HepG2 (cell line): ENCODE results near the gene SFPQ. TPM values are rescaled to one million over a fixed set of nuclear protein-coding genes. Genes with fewer than 3 reads are reported as not detected.
A peak's percentile ranks its signal among the peaks of the same experiment; 100 is the strongest.

ENCODE experiments used
- ATAC-seq: fragments of 200-7000 bp; cut with Tn5 transposase; 3 replicates; pipeline ENCODE4 v1.9.1; 2020; ENCODE audit warnings: mild to moderate bottlenecking, moderate library complexity
- BruUV-seq: library from RNA; stranded (reverse); fragments of 400-500 nt; replicated peaks from 2 replicates; lab custom pipeline; 2021; lab: Mats Ljungman, UMichigan
- CTCF ChIA-PET: fragments of 300-600 bp; formaldehyde crosslinking; extraction: SDS; loops from one replicate; lab custom pipeline; 2021; ENCODE audit warnings: low total read pairs, inconsistent platforms, low intra/inter-chr PET ratio; lab: Yijun Ruan, JAX
- POLR2A ChIA-PET: fragments of 350-600 bp; sonication (Branson Sonifier 250); formaldehyde crosslinking; loops from one replicate; lab custom pipeline; 2020; ENCODE audit warnings: antibody characterized with exemption, inconsistent platforms; lab: Yijun Ruan, JAX
- DNase-seq: peaks from one replicate; pipeline ENCODE4 v3.0.0-alpha.2; 2015; ENCODE audit warnings: low spot score
- FAIRE-seq: peaks from 3 replicates; lab custom pipeline; 2011; peaks lifted over from hg19 to GRCh38; lab: Jason Lieb, UNC
- H2AFZ ChIP-seq: one replicate; pipeline ENCODE4 v1.6.1; 2011; ENCODE audit warnings: low read length, inconsistent platforms
- H3K27ac ChIP-seq: fragments of 300-600 bp; 3 replicates; pipeline ENCODE4 v1.8.0; 2011; ENCODE audit warnings: mixed run types, mild to moderate bottlenecking, mixed read lengths, low read length, inconsistent platforms; ENCODE audit not compliant: insufficient read depth; ENCODE audit errors: extremely low read length
- H3K27me3 ChIP-seq, 2 experiments: fragments of 200-600 bp in 1 of 2; 2 replicates in 1 of 2; 3 replicates in 1 of 2; pipeline versions ENCODE4 v1.6.0 to v1.8.0; 2011; ENCODE audit warnings: low read length in 2 of 2, mild to moderate bottlenecking in 2 of 2, moderate library complexity in 2 of 2, inconsistent platforms in 1 of 2; ENCODE audit not compliant: insufficient read depth in 2 of 2, control insufficient read depth in 1 of 2
- H3K36me3 ChIP-seq, 2 experiments: fragments of 200-600 bp in 1 of 2; replicated peaks in 1 of 2; 2 replicates in 1 of 2; 3 replicates in 1 of 2; pipeline versions ENCODE4 v1.5.1 to v1.8.0; 2011; ENCODE audit warnings: low read length in 2 of 2, inconsistent platforms in 1 of 2; ENCODE audit not compliant: insufficient read depth in 2 of 2, control insufficient read depth in 1 of 2
- H3K4me1 ChIP-seq: 2 replicates; pipeline ENCODE4 v1.5.1; 2012; ENCODE audit warnings: low read length, inconsistent platforms; ENCODE audit not compliant: insufficient read depth
- H3K4me2 ChIP-seq: 2 replicates; pipeline ENCODE4 v1.6.0; 2011; ENCODE audit warnings: low read depth, low read length, inconsistent platforms
- H3K4me3 ChIP-seq, 3 experiments: fragments of 200-600 bp in 1 of 3; sonication (generic), shearing (Covaris generic) in 1 of 3; replicated peaks in 1 of 3; 2 replicates each; pipeline ENCODE4 v1.5.1; 2011 to 2016; ENCODE audit warnings: low read length in 3 of 3, inconsistent platforms in 2 of 3, low read depth in 2 of 3, mild to moderate bottlenecking in 2 of 3, control low read depth in 1 of 3, mixed read lengths in 1 of 3; ENCODE audit not compliant: insufficient read depth in 1 of 3
- H3K79me2 ChIP-seq: one replicate; pipeline ENCODE4 v1.6.1; 2011; ENCODE audit warnings: low read length, inconsistent platforms; ENCODE audit not compliant: insufficient read depth
- H3K9ac ChIP-seq: 2 replicates; pipeline ENCODE4 v1.6.0; 2011; ENCODE audit warnings: mild to moderate bottlenecking, low read depth, low read length, inconsistent platforms; ENCODE audit not compliant: insufficient read depth
- H3K9me3 ChIP-seq: 2 replicates; pipeline ENCODE4 v1.5.1; 2012; ENCODE audit warnings: mild to moderate bottlenecking, low read length
- H4K20me1 ChIP-seq: 2 replicates; pipeline ENCODE4 v1.6.0; 2011; ENCODE audit warnings: inconsistent platforms, mild to moderate bottlenecking, low read length, moderate library complexity; ENCODE audit not compliant: insufficient read depth
- CREB1 ChIP-seq, 2 experiments: fragments of 450-650 bp in 1 of 2; IDR thresholded peaks; 2 replicates each; pipeline ENCODE4 v1.6.1; 2016 to 2017; ENCODE audit warnings: control low read depth in 1 of 2, mild to moderate bottlenecking in 1 of 2, missing compliant biosample characterization in 1 of 2, missing genetic modification characterization in 1 of 2
- EED ChIP-seq: sonication (generic); formaldehyde crosslinking; IDR thresholded peaks from 2 replicates; pipeline ENCODE4 v1.5.0; 2020; ENCODE audit warnings: mild to moderate bottlenecking, missing genetic modification reagents
- POLR2AphosphoS5 ChIP-seq: IDR thresholded peaks from 2 replicates; pipeline ENCODE4 v1.6.1; 2012; ENCODE audit warnings: low read depth, low read length
- RXRA ChIP-seq: sonication (generic); formaldehyde crosslinking; IDR thresholded peaks from 2 replicates; pipeline ENCODE4 v1.5.1; 2020; ENCODE audit warnings: missing genetic modification reagents
- SKI ChIP-seq: fragments of 450-650 bp; IDR thresholded peaks from one replicate; pipeline ENCODE4 v1.6.1; 2018; ENCODE audit warnings: mild to moderate bottlenecking; ENCODE audit not compliant: partially characterized antibody
- SRSF4 ChIP-seq: fragments of 200-400 bp; formaldehyde crosslinking; IDR thresholded peaks from one replicate; pipeline ENCODE4 v1.6.1; 2018; ENCODE audit warnings: mild to moderate bottlenecking, low read depth, low read length, moderate library complexity; ENCODE audit not compliant: poor library complexity, severe bottlenecking
- ZFY ChIP-seq: sonication (generic); formaldehyde crosslinking; IDR thresholded peaks from 2 replicates; pipeline ENCODE4 v1.4.0; 2020; ENCODE audit warnings: missing genetic modification reagents
- WGBS: methylation state at CpG from one replicate; pipeline ENCODE4 v1.1.6; 2017; ENCODE audit warnings: low lambda C conversion rate; 5-methylcytosine and 5-hydroxymethylcytosine counted together
- in situ Hi-C: cut with HindIII; loops from 2 replicates; pipeline ENCODE4 v1.10.0; 2017; ENCODE audit warnings: low pct_unique_long_range_greater_than_20kb; ENCODE audit not compliant: extremely low pct_ligation_motif_present
- intact Hi-C: fragments of 100-400 bp; cut with micrococcal nuclease; formaldehyde crosslinking; loops from one replicate; pipeline ENCODE4 v1.10.0; 2022; ENCODE audit not compliant: unreplicated experiment
- polyA plus RNA-seq, 8 experiments: library from polyadenylated mRNA; depleted of rRNA in 3 of 8; stranded (reverse) in 7 of 8; unstranded in 1 of 8; fragments of >200 nt; fragmentation: Illumina TruSeq in 4 of 8; extraction: Trizol in 4 of 8; gene quantifications; 2 replicates each; pipeline versions ENCODE4 v1.2.1 to v1.2.3, GENCODE V29; 2011 to 2016; ENCODE audit warnings: low read depth in 4 of 8, missing spikeins in 1 of 8, mixed read lengths in 1 of 8; ENCODE audit not compliant: insufficient read depth in 1 of 8
- total RNA-seq, 5 experiments: library from RNA; depleted of rRNA; stranded (reverse); fragments of >200 nt; fragmentation: Illumina TruSeq; extraction: Trizol; gene quantifications; 2 replicates each; pipeline ENCODE4 v1.2.3, GENCODE V29; 2016; ENCODE audit warnings: low read depth in 1 of 5
- TF ChIP-seq, protein P1 (sequence below): sonication (generic); formaldehyde crosslinking; IDR thresholded peaks from 2 replicates; pipeline ENCODE4 v1.8.0; 2022; ENCODE audit warnings: mild to moderate bottlenecking, missing genetic modification reagents, moderate library complexity
- TF ChIP-seq, protein P2 (sequence below), 2 experiments: sonication (generic) in 1 of 2; formaldehyde crosslinking in 1 of 2; IDR thresholded peaks; 2 replicates each; pipeline versions ENCODE4 v1.5.1 to v1.6.1; 2011 to 2020; ENCODE audit warnings: borderline replicate concordance in 1 of 2, low read depth in 1 of 2, low read length in 1 of 2, mild to moderate bottlenecking in 1 of 2, missing genetic modification reagents in 1 of 2, moderate library complexity in 1 of 2
- TF ChIP-seq, protein P3 (sequence below), 2 experiments: fragments of 450-650 bp in 1 of 2; sonication (generic) in 1 of 2; formaldehyde crosslinking; IDR thresholded peaks; 2 replicates each; pipeline versions ENCODE4 v1.5.0 to v1.8.0; 2020 to 2022; ENCODE audit warnings: mild to moderate bottlenecking in 1 of 2, missing genetic modification reagents in 1 of 2
- TF ChIP-seq, protein P4 (sequence below): sonication (generic); formaldehyde crosslinking; IDR thresholded peaks from 2 replicates; pipeline ENCODE4 v1.4.0; 2020; ENCODE audit warnings: mild to moderate bottlenecking, low read depth, missing genetic modification reagents

The SFPQ gene
- total and polyA plus RNA-seq, 2 of the 13 experiments (the other 11 are each of a cell fraction or from before 2014, with no cell fraction given): 101 to 292 TPM

DNA sequence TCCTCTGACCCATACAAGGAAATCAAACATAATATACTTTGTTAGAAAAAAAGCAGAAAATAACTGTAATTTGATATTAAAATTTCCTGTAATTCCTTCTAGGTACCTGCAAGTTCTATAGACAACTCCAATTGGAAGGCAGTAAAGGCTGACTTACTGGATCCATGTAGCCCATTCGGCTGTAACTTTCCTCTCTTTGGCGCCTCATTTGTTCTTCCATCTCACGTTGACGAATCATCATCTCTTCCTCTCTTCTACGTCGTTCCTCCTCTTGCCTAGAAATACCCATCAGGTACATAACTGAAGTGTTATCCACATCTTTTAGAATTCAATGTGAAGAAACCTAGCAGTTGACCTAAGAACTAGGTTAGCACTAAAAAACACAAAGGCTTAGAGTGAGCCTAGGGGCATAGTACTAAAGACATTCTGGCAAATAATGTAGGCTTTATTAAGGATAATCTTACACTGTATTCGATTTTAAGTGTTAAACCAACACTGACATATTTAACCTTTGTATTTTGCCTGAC lies 5.1 kb downstream of the SFPQ start:
- in situ Hi-C loops (no loop called here), intact Hi-C loops (no loop called here)
- no peak overlapping the region for H3K27ac ChIP-seq
- ChIA-PET POLR2A (interaction anchor here (0.8 kb wide), 1 partner anchor 9 kb away, joined by 4 read pairs; no protein-coding TSS in a partner anchor), CTCF (no interaction called here)
- H3K79me2 ChIP-seq: peaks cover 96% of the 10 kb centered on the region
- no peak for FAIRE-seq
- BruUV-seq: no TSS peak
- H3K9me3 ChIP-seq: no peaks in the 10 kb centered on the region
- peaks cover 81% of the 10 kb centered on the region for H3K4me1 ChIP-seq
- H3K4me2 ChIP-seq: peak overlapping the region; percentile 97; the same call in 1 of the 2 replicates
- H2AFZ ChIP-seq: no peak overlapping the region
- no peak overlapping the region for H3K4me3 ChIP-seq
- TF ChIP-seq, protein P1, sequence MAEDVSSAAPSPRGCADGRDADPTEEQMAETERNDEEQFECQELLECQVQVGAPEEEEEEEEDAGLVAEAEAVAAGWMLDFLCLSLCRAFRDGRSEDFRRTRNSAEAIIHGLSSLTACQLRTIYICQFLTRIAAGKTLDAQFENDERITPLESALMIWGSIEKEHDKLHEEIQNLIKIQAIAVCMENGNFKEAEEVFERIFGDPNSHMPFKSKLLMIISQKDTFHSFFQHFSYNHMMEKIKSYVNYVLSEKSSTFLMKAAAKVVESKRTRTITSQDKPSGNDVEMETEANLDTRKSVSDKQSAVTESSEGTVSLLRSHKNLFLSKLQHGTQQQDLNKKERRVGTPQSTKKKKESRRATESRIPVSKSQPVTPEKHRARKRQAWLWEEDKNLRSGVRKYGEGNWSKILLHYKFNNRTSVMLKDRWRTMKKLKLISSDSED: no peak
- TF ChIP-seq CREB1 (IDR thresholded peaks at IDR 0.05): no peak
- 0 out of 2 replicates have a peak, but pooled peaks have one; percentile 11 for TF ChIP-seq CREB1 (CRISPR knock-in tag; IDR thresholded peaks at IDR 0.05)
- 0 out of 2 replicates have a peak, but pooled peaks have one; percentile 7 for TF ChIP-seq POLR2AphosphoS5
- TF ChIP-seq, all 625 proteins: peak for 2
- Histone ChIP-seq H3K36me3 (peaks cover 42 to 76% of the 10 kb centered on the region in 2 experiments), H4K20me1 (peaks cover 88% of the 10 kb centered on the region), H3K27me3 (no peaks in the 10 kb centered on the region; a peak in 1 of 5 replicates), H3K9ac (no peak overlapping the region)
- no peak for ATAC-seq
- 94% methylated on average over 7 of the region's 7 CpGs for WGBS
- no peak for DNase-seq

DNA sequence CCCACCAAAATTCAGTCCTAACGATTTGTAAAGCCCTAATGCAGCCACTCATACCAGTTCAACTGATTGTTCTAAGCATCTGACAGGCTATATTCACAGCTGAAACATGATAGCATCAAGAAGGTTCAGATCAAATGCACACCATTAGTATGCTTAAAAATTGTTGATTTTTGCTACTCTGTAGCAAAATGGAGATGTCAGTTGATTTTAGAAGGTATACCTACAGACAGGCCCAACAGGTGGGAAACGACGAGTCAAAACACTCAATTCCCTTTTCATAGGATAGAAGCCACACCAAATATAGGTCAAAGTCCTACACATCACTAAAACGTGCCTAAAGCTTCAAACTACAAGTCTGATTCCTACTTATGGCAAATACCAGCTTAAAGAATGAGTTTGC lies 6.7 kb downstream of the SFPQ start:
- Histone ChIP-seq H3K27ac (no peak overlapping the region), H3K4me1 (peaks cover 97% of the 10 kb centered on the region), H3K9me3 (no peaks in the 10 kb centered on the region), H2AFZ (no peak overlapping the region), H3K79me2 (peaks cover 96% of the 10 kb centered on the region), H3K4me3 (no peak overlapping the region; a peak in 1 of 6 replicates), H3K4me2 (peak overlapping the region; percentile 36), H3K36me3 (peaks cover 43 to 88% of the 10 kb centered on the region in 2 experiments), H3K9ac (no peak overlapping the region), H3K27me3 (no peaks in the 10 kb centered on the region; a peak in 1 of 5 replicates), H4K20me1 (peaks cover 98% of the 10 kb centered on the region)
- FAIRE-seq (no peak), ATAC-seq (no peak), DNase-seq (no peak)
- intact Hi-C loops (no loop called here), in situ Hi-C loops (no loop called here)
- CTCF ChIA-PET: no interaction called here
- BruUV-seq: no TSS peak
- WGBS: 81% methylated on average over 4 of the region's 4 CpGs
- POLR2A ChIA-PET: interaction anchor here (0.6 kb wide), 1 partner anchor 10 kb away, joined by 5 read pairs; no protein-coding TSS in a partner anchor
- TF ChIP-seq RXRA (CRISPR knock-in tag) (no peak), EED (CRISPR knock-in tag) (no peak), SKI (no peak), ZFY (CRISPR knock-in tag) (no peak), SRSF4 (no peak)
- TF ChIP-seq, protein P2, sequence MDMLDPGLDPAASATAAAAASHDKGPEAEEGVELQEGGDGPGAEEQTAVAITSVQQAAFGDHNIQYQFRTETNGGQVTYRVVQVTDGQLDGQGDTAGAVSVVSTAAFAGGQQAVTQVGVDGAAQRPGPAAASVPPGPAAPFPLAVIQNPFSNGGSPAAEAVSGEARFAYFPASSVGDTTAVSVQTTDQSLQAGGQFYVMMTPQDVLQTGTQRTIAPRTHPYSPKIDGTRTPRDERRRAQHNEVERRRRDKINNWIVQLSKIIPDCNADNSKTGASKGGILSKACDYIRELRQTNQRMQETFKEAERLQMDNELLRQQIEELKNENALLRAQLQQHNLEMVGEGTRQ (IDR thresholded peaks at IDR 0.05; ENCODE audit: low read depth, low read length): no peak
- TF ChIP-seq, protein P2 (CRISPR knock-in tag; IDR thresholded peaks at IDR 0.05; ENCODE audit: borderline replicate concordance): no peak
- TF ChIP-seq, protein P3, sequence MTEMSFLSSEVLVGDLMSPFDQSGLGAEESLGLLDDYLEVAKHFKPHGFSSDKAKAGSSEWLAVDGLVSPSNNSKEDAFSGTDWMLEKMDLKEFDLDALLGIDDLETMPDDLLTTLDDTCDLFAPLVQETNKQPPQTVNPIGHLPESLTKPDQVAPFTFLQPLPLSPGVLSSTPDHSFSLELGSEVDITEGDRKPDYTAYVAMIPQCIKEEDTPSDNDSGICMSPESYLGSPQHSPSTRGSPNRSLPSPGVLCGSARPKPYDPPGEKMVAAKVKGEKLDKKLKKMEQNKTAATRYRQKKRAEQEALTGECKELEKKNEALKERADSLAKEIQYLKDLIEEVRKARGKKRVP (CRISPR knock-in tag; IDR thresholded peaks at IDR 0.05): no peak
- TF ChIP-seq, protein P4, sequence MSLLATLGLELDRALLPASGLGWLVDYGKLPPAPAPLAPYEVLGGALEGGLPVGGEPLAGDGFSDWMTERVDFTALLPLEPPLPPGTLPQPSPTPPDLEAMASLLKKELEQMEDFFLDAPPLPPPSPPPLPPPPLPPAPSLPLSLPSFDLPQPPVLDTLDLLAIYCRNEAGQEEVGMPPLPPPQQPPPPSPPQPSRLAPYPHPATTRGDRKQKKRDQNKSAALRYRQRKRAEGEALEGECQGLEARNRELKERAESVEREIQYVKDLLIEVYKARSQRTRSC (CRISPR knock-in tag): no peak
